ENCODE data around the gene KMT5C.

The KMT5C gene

GRCh38 chr19:55369653-55370304, 30.1 kb downstream of the KMT5C start:
- DNase-seq: no peak

DNA sequence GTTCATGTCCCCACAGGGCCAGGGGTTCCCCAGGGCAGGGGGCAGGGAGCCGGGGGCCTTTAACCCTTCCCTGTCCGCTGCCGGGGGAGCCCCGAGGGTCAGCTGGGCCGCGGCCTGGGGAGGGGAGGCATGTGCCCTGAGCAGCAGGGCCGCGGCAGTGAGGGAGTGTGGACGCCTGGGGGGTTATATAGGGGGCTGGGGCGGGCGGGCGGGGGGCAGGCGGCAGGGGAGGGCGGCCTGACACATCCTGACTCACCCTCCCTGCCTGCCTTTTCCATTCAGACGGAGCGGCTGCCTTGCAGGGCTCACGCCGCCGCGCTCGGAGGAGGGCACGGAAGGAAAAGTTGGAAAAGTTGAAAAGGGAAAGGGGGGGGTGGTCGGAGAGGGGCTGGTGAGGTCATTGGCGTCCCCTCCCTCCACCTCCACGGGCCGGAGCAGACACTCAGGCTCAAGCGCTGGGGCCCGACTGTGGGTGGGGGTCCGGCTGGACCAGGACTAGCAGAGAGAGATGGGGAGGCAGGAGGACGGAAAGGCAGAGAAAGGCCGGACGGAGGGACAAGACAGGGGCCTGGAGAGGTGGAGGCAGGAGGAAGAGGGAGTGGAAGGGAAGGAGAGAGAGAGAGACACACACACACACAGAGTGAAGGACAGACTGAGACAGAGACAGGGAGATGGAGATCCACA, 30.8 kb downstream of the KMT5C start, which contains the start of gene IL11:
Gene IL11 (minus strand): TSS at position 159 of the 684 bp plus-strand sequence. CDS start 153 bp downstream, at position 6.
- DNase-seq: no peak

DNA sequence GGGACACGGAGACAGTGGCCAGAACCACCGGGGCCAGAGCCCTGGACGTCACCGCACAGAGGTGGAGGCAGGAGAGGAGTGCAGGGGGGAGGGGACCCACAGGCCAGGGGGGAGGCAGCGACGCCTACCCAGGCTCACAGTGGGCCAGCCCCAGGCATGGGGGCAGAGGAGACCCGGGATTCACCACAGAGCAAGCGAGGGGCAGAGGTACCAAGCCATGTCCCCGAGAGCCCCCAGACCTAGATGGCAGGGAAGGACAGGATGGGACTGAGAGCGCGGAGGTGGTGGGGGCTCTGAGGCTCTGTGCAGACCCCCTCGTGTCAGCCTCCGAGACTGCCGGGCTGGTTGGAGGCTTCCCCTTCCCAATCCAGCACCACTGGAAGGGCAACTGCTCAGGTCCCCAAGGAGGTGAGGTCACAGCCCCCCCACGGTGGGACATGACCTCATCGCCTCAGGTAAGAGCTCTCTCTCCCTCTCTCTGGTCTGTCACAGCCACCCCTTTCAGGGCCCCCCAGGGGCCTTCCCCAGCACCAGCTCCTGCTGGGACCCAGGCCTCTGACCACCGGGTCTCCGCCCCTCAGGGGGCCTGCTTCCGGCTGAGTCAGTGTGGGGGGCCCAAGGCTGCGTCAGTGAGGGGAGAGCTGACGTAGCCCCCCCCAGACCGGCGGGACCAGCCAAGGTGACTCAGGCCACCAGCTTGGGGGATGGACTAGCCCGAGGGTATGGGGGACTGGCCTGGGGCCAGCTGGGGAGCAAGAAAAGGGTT, 32.8 kb downstream of the KMT5C start:
- no peak for DNase-seq

GRCh38 chr19:55373306-55373992, 33.8 kb downstream of the KMT5C start:
- DNase-seq: no peak

- DNase-seq: no peak
Measured at GRCh38 chr19:55373993-55374757, 34.5 kb downstream of the KMT5C start.

DNA sequence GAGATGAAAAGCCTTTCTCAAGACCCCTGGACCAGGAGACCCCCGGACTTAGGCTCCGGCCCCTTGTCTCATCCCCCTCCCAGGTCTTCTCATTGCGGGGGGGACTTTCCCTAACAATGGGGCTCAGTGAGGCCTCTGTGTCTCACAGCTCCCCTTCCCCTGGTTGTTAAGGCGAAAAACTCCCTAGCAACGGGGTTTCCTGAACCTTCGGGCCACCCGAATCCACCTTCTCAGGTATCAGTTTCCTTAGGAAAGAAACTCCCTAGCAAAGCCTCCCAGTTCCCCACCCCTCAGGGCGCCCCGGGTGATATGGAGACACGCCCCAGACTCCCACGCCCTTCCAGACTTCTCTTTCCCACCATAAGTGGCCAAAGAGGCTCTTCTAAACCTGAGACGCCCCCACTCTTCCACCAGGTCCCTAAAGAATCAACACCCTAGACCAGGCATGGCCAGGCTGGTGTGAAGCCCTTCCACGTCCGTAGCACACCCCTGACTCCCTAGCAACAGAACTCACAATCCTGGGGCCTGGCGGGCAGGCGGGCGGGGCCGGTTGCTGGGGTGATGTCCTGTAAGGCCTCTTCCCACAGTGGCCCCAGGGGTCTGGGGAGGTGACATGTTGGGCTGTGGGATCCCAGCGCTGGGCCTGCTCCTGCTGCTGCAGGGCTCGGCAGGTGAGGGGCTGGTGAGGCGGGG, 36.7 kb downstream of the KMT5C start, which contains the start of gene TMEM190:
Gene TMEM190 (plus strand): TSS at position 586 of the 693 bp plus-strand sequence. CDS start 28 bp downstream, at position 614.
- DNase-seq: no peak

DNA sequence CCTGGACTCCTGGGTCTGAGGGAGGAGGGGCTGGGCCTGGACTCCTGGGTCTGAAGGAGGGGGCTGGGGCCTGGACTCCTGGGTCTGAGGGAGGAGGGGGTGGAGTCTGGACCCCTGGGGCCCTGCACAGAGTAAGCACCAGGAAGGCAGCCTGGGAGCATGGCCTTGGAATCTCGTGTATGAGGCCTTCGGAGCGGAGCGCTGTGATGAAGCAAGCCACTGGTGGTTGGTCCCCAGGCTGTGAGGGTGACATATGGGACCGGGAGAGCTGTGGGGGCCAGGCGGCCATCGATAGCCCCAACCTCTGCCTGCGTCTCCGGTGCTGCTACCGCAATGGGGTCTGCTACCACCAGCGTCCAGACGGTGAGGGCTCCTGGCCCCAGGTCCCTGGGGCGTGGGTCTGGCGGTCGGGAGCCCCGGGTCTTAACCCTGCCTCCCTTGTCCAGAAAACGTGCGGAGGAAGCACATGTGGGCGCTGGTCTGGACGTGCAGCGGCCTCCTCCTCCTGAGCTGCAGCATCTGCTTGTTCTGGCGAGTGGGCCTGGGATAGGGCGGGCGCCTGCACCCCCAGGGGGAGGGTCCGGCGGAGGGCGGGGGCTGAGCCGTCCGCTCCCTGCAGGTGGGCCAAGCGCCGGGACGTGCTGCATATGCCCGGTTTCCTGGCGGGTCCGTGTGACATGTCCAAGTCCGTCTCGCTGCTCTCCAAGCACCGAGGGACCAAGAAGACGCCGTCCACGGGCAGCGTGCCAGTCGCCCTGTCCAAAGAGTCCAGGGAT, 37.9 kb downstream of the KMT5C start:
- DNase-seq: no peak

DNA sequence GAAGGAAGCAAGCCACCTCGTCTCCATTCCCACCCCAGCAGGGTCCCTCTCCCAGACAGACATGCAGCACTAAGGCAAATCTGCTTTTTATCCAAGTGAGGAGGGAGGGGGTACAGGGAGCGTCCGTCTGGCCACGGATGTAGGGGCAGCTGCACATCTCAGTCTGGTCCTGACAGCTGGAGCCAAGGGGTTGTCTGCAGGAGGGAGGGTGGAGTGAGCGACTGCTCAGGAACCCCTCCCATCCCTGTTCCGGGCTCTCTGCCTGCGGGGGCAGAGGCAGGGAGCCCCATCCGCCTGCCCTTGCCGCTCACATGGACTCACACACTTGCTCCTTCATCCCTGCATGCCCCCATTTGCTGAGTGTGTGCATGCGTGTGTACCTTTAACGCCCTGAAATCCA, 39.5 kb downstream of the KMT5C start:
- no peak for DNase-seq

GRCh38 chr19:55382013-55382412, 42.3 kb downstream of the KMT5C start:
- no peak for DNase-seq

GRCh38 chr19:55382522-55383054, 42.9 kb downstream of the KMT5C start:
- DNase-seq: no peak

DNA sequence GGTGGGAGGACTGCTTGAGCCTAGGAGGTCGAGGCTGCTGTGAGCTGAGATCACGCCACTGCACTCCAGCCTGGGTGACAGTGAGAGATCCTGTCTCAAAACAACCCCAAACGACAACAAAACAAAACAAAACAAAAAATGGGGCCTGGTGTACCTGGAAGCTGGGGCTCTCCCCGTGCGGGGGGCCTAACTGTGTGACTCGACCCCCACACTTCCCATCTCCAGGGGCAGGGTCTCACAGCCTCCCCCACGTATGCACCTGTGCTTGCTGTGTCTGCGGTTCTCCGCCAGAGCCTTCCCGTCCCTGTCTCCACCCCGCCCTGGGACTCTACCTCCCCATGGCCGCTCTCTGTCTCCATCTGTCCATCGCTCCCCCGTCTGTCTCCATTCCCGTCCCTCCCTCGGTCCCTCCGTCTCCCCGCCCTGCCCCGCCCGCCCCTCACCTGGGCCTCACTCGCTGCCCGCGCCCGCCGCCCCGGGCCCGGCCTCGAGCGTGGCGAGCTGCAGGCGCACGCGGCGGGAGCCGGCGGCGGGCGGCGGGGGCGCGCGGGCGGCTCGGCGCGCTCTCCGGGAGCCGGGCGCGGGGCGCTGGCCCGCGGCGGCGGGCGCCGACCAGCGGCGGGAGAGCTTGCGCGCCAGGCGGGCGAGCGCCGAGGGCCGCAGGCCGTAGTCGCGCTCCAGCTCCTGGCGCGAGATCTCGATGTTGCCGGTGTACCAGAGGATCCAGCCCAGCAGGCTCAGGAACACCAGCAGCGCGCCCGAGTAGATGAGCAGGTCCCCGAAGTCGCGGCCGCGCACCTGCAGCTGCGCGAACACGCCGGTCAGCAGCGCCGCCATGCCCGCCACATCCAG, 43.8 kb downstream of the KMT5C start:
- DNase-seq: peak; percentile 44

GRCh38 chr19:55384131-55384919, 44.6 kb downstream of the KMT5C start, which contains the start of gene TMEM238:
TMEM238 (minus strand) TSS chr19:55384292; CDS start chr19:55384259, 33 bp downstream.
- DNase-seq: no peak

- DNase-seq: peak; percentile 95
Measured at GRCh38 chr19:55384920-55385723, 45.4 kb downstream of the KMT5C start.

DNA sequence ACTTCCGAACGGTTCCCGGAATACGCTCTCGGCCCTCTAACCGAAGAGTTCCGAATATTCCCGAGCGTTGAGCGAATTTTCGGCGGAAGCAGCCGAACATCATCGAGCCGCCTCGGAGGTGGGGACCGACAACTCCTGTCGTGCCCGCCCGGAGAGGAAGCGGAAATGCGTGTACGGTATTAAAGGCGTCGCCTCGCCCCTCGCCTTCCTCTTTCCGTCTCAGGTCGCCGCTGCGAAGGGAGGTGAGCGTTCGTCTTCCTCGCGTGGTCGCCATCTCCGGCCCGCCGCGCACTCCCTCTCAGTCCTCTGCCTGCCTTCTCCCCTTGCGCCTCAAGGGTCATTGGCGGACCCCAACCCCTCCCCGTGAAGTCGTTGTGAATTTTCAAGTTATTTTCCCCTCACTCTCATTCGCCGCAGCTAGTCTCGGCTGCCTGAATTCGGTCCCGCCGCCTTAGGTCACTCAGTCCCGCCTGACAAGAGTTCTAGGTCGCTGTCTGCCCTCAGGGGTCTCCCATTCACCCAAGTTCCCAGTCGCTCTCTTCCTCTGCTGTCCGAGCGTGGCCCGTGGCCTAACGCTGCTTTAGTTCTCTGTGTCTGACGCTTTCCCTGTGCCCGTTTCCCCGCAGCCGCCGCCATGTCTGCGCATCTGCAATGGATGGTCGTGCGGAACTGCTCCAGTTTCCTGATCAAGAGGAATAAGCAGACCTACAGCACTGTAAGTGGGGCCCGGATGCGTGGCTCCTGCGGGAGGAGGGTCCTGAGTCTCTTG, 46.2 kb downstream of the KMT5C start, which contains the start of gene RPL28:
Gene RPL28 (plus strand): TSS at position 209 of the 769 bp plus-strand sequence. CDS start 426 bp downstream, at position 635.
- peak; percentile 96 for DNase-seq

DNA sequence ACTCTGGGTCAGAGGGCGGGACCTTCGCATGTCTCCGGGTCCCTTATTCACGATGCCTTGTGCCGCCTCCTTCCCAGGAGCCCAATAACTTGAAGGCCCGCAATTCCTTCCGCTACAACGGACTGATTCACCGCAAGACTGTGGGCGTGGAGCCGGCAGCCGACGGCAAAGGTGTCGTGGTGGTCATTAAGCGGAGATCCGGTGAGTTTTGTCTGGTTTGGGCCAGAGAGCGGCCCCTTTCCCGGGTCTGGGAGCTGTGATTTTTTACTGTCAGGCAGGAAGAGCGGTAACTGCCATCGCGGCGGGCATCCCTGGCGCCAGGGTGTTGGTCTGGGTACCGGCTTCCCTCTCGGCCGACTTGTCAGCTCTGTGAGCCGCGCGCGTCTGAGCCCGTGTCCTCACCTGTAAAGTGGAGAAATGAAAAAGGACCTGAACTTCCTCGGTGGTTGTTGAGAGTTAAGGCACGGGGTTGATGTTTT, 46.9 kb downstream of the KMT5C start:
- no peak for DNase-seq

DNA sequence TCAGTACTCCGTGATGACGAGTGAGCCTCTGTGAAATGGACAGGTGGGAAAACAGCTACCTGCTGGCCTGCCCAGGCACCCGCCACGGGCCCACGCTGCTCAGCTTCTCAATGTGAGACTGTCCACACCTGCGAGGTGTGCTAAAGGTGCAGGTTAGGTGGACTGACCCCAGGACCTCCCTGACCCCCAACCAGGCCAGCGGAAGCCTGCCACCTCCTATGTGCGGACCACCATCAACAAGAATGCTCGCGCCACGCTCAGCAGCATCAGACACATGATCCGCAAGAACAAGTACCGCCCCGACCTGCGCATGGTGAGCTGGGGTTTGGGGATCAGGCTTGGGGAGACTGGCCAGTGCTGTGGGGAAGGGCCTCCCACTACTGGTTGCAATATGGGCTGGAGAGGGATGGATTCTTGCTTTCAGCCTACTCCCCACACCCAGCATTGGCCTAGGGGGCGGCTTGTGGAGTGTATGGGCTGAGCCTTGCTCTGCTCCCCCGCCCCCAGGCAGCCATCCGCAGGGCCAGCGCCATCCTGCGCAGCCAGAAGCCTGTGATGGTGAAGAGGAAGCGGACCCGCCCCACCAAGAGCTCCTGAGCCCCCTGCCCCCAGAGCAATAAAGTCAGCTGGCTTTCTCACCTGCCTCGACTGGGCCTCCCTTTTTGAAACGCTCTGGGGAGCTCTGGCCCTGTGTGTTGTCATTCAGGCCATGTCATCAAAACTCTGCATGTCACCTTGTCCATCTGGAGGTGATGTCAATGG, 48.2 kb downstream of the KMT5C start:
- DNase-seq: no peak

Data from NCI-H446 treated with DMSO at 0.1 percent for 48 hours (cell line).